SK-N-SH (cell line): ENCODE data around the gene GRID2IP. TPM values are rescaled to one million over a fixed set of nuclear protein-coding genes. Genes with fewer than 3 reads are reported as not detected.

Source experiments
- CTCF ChIA-PET: fragments of 300-600, 350-600 bp; formaldehyde crosslinking; extraction: SDS; loops from one replicate; lab custom pipeline; 2021; lab: Yijun Ruan, JAX
- POLR2A ChIA-PET: fragments of 350-600 bp; sonication (Branson Sonifier 250); formaldehyde crosslinking; extraction: SDS; loops from one replicate; lab custom pipeline; 2020; ENCODE audit warnings: antibody characterized with exemption, inconsistent platforms; lab: Yijun Ruan, JAX
- DNase-seq: peaks from one replicate; pipeline ENCODE4 v3.0.0; 2012
- H2AFZ ChIP-seq: fragments of 200-600 bp; sonication (generic); 2 replicates; pipeline ENCODE4 v1.8.1; 2016; ENCODE audit warnings: antibody characterized with exemption, mild to moderate bottlenecking, low read depth
- H3F3A ChIP-seq: fragments of 200-600 bp; sonication (generic); replicated peaks from 2 replicates; pipeline ENCODE3; 2016; ENCODE audit warnings: antibody characterized with exemption, mild to moderate bottlenecking; ENCODE audit not compliant: insufficient read depth
- H3K27ac ChIP-seq, 2 experiments: fragments of 200-500 bp in 1 of 2; fragments of 200-600 bp in 1 of 2; sonication (Bioruptor generic) in 1 of 2; sonication (generic), shearing (Covaris generic) in 1 of 2; 2 replicates each; pipeline versions ENCODE4 v1.5.1 to v1.6.1; 2014 to 2016; ENCODE audit warnings: low read depth in 2 of 2, inconsistent platforms in 1 of 2, low read length in 1 of 2, mild to moderate bottlenecking in 1 of 2, mixed read lengths in 1 of 2
- H3K27me3 ChIP-seq: fragments of 200-600 bp; sonication (generic), shearing (Covaris generic); 2 replicates; pipeline ENCODE4 v1.6.1; 2016; ENCODE audit warnings: mixed run types; ENCODE audit not compliant: insufficient read depth
- H3K36me3 ChIP-seq, 2 experiments: fragments of 200-500 bp in 1 of 2; fragments of 200-600 bp in 1 of 2; sonication (Bioruptor generic) in 1 of 2; sonication (generic) in 1 of 2; replicated peaks in 1 of 2; 2 replicates each; pipeline versions ENCODE3 to v1.5.1; 2014 to 2016; ENCODE audit warnings: low read length in 1 of 2, mild to moderate bottlenecking in 1 of 2; ENCODE audit not compliant: insufficient read depth in 2 of 2, control insufficient read depth in 1 of 2
- H3K4me1 ChIP-seq, 2 experiments: fragments of 200-500 bp in 1 of 2; fragments of 200-600 bp in 1 of 2; sonication (Bioruptor generic) in 1 of 2; sonication (generic), shearing (Covaris generic) in 1 of 2; 2 replicates each; pipeline versions ENCODE4 v1.5.1 to v1.6.1; 2014 to 2016; ENCODE audit warnings: low read depth in 1 of 2, low read length in 1 of 2, mixed run types in 1 of 2; ENCODE audit not compliant: insufficient read depth in 2 of 2, control insufficient read depth in 1 of 2
- H3K4me2 ChIP-seq: fragments of 200-600 bp; sonication (generic), shearing (Covaris generic); 2 replicates; pipeline ENCODE4 v1.6.1; 2017; ENCODE audit warnings: mixed run types
- H3K4me3 ChIP-seq, 2 experiments: fragments of 200-500 bp in 1 of 2; fragments of 200-600 bp in 1 of 2; sonication (Bioruptor generic) in 1 of 2; sonication (generic), shearing (Covaris generic) in 1 of 2; 2 replicates each; pipeline versions ENCODE4 v1.5.1 to v1.8.1; 2014 to 2016; ENCODE audit warnings: low read depth in 2 of 2, inconsistent platforms in 1 of 2, low read length in 1 of 2, mild to moderate bottlenecking in 1 of 2, mixed read lengths in 1 of 2, moderate library complexity in 1 of 2
- H3K79me2 ChIP-seq: fragments of 200-600 bp; sonication (generic); 2 replicates; pipeline ENCODE4 v1.8.1; 2017; ENCODE audit warnings: mild to moderate bottlenecking; ENCODE audit not compliant: insufficient read depth
- H3K9ac ChIP-seq: fragments of 200-600 bp; sonication (generic); 2 replicates; pipeline ENCODE4 v1.6.1; 2017; ENCODE audit warnings: mixed run types
- H3K9me2 ChIP-seq: fragments of 200-600 bp; sonication (generic); 2 replicates; pipeline ENCODE4 v1.6.1; 2017; ENCODE audit warnings: mixed run types
- H3K9me3 ChIP-seq: fragments of 200-600 bp; sonication (generic); 2 replicates; pipeline ENCODE4 v1.6.1; 2017; ENCODE audit warnings: mixed run types, mild to moderate bottlenecking, moderate library complexity
- H4K20me1 ChIP-seq: fragments of 200-600 bp; sonication (generic); 2 replicates; pipeline ENCODE4 v1.6.1; 2017; ENCODE audit warnings: mild to moderate bottlenecking, mixed run types; ENCODE audit not compliant: insufficient read depth
- CHD2 ChIP-seq: fragments of 150-350 bp; IDR thresholded peaks from 2 replicates; pipeline ENCODE4 v1.6.1; 2018; ENCODE audit warnings: low read length; ENCODE audit not compliant: partially characterized antibody
- GATA2 ChIP-seq: sonication (generic); formaldehyde crosslinking; IDR thresholded peaks from 2 replicates; pipeline ENCODE4 v1.5.0; 2020; ENCODE audit warnings: mild to moderate bottlenecking, missing genetic modification reagents
- NRF1 ChIP-seq: IDR thresholded peaks from 2 replicates; pipeline ENCODE4 v1.6.1; 2012; ENCODE audit warnings: low read depth, mild to moderate bottlenecking, low read length
- RAD21 ChIP-seq: IDR thresholded peaks from 2 replicates; pipeline ENCODE4 v1.6.1; 2012; ENCODE audit warnings: mild to moderate bottlenecking, low read length
- RXRA ChIP-seq: IDR thresholded peaks from 2 replicates; pipeline ENCODE4 v1.4.0; 2012; ENCODE audit warnings: low read depth, mild to moderate bottlenecking, borderline replicate concordance
- SMC3 ChIP-seq: IDR thresholded peaks from 2 replicates; pipeline ENCODE4 v1.6.1; 2012; ENCODE audit warnings: low read depth, low read length, improper control_type of control experiment
- TAF1 ChIP-seq: IDR thresholded peaks from 2 replicates; pipeline ENCODE4 v1.6.1; 2012; ENCODE audit warnings: low read depth, mild to moderate bottlenecking, low read length, moderate library complexity, borderline replicate concordance
- TCF12 ChIP-seq: IDR thresholded peaks from 2 replicates; pipeline ENCODE4 v1.4.0; 2012
- YY1 ChIP-seq: IDR thresholded peaks from 2 replicates; pipeline ENCODE4 v1.4.0; 2012; ENCODE audit warnings: low read depth, mild to moderate bottlenecking
- WGBS: methylation state at CpG from one replicate; pipeline ENCODE4 v1.1.6; 2017; ENCODE audit warnings: low lambda C conversion rate; 5-methylcytosine and 5-hydroxymethylcytosine counted together
- polyA plus RNA-seq, 3 experiments: library from polyadenylated mRNA; depleted of rRNA; stranded (reverse); fragments of >200 nt; gene quantifications; 2 replicates each; pipeline ENCODE4 v1.2.3, GENCODE V29; 2012
- TF ChIP-seq, protein P1 (sequence below): fragments of 200-600 bp; sonication (generic); IDR thresholded peaks from 2 replicates; pipeline ENCODE4 v1.6.1; 2017; ENCODE audit warnings: antibody characterized with exemption, mild to moderate bottlenecking, moderate library complexity
- TF ChIP-seq, protein P2 (sequence below): IDR thresholded peaks from 2 replicates; pipeline ENCODE4 v1.6.1; 2012; ENCODE audit warnings: mild to moderate bottlenecking, low read depth, low read length, moderate library complexity
- TF ChIP-seq, protein P3 (sequence below): IDR thresholded peaks from 2 replicates; pipeline ENCODE4; 2012
- TF ChIP-seq, protein P4 (sequence below): IDR thresholded peaks from 2 replicates; pipeline ENCODE4 v1.4.0; 2012; ENCODE audit warnings: low read depth, borderline replicate concordance
- TF ChIP-seq, protein P5 (sequence below): fragments of 150-350 bp; IDR thresholded peaks from 2 replicates; pipeline ENCODE4 v1.6.1; 2017; ENCODE audit warnings: antibody characterized with exemption, low read length, low read depth, borderline replicate concordance

The GRID2IP gene
- 0.03 and 0.06 TPM in 2 replicates for polyA plus RNA-seq (2012; rRNA removed)
- 0.03 and 0.04 TPM in 2 replicates for polyA plus RNA-seq (2012; cell fraction: cytosol; rRNA removed)
- 0.15 and 0.27 TPM in 2 replicates for polyA plus RNA-seq (2012; cell fraction: nucleus; rRNA removed)

DNA sequence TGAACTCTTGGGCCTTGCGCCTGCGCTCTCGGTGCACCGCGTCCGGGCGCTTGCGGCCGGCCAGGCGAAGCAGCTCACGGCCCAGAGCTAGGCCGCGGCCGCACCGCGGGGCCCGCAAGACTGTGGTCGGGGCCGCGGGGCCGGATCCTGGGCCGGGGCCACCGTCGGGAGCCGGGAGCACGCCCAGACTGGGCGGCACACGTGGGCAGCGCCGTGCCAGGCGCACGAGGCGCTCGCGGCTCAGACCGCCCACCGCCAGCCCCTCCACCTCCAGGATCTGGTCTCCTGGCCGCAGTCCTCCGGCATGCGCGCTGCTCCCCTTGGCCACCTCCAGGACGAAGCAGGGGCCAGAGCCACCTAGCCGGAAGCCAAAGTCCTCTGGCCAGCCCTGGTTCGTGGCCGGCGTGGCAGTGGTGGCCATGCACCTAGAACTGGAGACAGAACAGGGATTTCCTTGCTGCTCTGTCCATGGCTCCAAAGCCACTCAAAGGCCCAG, at the start of gene GRID2IP:
Gene GRID2IP (minus strand): TSS at position 446 of the 496 bp plus-strand sequence. CDS start 25 bp downstream, at position 421.
- Histone ChIP-seq H3F3A (no peaks in the 10 kb centered on the region), H3K27me3 (no peaks in the 10 kb centered on the region), H3K36me3 (no peaks in the 10 kb centered on the region), H3K9me3 (no peaks in the 10 kb centered on the region), H3K9ac (no peak within 1 kb of the TSS), H3K4me1 (no peaks in the 10 kb centered on the region), H3K9me2 (no peaks in the 10 kb centered on the region), H3K4me3 (no peak within 1 kb of the TSS), H3K79me2 (no peaks in the 10 kb centered on the region), H2AFZ (no peak within 1 kb of the TSS), H4K20me1 (no peaks in the 10 kb centered on the region), H3K27ac (no peak within 1 kb of the TSS), H3K4me2 (no peak within 1 kb of the TSS)
- CTCF ChIA-PET: no interaction called here
- no peak for DNase-seq
- 89% methylated on average over 31 of the region's 46 CpGs for WGBS
- TF ChIP-seq CHD2: no peak
- TF ChIP-seq, protein P1, sequence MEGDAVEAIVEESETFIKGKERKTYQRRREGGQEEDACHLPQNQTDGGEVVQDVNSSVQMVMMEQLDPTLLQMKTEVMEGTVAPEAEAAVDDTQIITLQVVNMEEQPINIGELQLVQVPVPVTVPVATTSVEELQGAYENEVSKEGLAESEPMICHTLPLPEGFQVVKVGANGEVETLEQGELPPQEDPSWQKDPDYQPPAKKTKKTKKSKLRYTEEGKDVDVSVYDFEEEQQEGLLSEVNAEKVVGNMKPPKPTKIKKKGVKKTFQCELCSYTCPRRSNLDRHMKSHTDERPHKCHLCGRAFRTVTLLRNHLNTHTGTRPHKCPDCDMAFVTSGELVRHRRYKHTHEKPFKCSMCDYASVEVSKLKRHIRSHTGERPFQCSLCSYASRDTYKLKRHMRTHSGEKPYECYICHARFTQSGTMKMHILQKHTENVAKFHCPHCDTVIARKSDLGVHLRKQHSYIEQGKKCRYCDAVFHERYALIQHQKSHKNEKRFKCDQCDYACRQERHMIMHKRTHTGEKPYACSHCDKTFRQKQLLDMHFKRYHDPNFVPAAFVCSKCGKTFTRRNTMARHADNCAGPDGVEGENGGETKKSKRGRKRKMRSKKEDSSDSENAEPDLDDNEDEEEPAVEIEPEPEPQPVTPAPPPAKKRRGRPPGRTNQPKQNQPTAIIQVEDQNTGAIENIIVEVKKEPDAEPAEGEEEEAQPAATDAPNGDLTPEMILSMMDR: no peak
- no peak for TF ChIP-seq RXRA
- TF ChIP-seq YY1: no peak
- no peak for TF ChIP-seq TCF12
- TF ChIP-seq GATA2: no peak
- TF ChIP-seq, protein P2, sequence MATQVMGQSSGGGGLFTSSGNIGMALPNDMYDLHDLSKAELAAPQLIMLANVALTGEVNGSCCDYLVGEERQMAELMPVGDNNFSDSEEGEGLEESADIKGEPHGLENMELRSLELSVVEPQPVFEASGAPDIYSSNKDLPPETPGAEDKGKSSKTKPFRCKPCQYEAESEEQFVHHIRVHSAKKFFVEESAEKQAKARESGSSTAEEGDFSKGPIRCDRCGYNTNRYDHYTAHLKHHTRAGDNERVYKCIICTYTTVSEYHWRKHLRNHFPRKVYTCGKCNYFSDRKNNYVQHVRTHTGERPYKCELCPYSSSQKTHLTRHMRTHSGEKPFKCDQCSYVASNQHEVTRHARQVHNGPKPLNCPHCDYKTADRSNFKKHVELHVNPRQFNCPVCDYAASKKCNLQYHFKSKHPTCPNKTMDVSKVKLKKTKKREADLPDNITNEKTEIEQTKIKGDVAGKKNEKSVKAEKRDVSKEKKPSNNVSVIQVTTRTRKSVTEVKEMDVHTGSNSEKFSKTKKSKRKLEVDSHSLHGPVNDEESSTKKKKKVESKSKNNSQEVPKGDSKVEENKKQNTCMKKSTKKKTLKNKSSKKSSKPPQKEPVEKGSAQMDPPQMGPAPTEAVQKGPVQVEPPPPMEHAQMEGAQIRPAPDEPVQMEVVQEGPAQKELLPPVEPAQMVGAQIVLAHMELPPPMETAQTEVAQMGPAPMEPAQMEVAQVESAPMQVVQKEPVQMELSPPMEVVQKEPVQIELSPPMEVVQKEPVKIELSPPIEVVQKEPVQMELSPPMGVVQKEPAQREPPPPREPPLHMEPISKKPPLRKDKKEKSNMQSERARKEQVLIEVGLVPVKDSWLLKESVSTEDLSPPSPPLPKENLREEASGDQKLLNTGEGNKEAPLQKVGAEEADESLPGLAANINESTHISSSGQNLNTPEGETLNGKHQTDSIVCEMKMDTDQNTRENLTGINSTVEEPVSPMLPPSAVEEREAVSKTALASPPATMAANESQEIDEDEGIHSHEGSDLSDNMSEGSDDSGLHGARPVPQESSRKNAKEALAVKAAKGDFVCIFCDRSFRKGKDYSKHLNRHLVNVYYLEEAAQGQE: no peak
- TF ChIP-seq NRF1: no peak
- POLR2A ChIA-PET: no interaction called here

DNA sequence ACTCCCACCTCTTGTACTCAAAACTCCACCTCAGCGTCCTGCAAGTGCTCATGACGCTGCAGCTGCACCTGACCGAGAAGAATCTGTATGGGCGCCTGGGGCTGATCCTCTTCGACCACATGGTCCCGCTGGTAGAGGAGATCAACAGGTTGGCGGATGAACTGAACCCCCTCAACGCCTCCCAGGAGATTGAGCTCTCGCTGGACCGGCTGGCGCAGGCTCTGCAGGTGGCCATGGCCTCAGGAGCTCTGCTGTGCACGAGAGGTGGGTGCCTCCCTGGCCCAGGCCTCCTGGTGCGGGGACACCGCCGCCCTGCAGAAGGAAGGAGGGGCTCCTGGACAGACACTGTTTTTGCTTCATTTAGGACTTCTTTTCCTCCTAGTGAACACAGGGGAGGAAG, 48.8 kb upstream of the GRID2IP start:
- H3F3A ChIP-seq: no peaks in the 10 kb centered on the region
- no peaks in the 10 kb centered on the region for H3K9me2 ChIP-seq
- H3K4me2 ChIP-seq: no peak overlapping the region
- no peak overlapping the region for H3K9ac ChIP-seq
- H3K9me3 ChIP-seq: no peaks in the 10 kb centered on the region
- H3K27me3 ChIP-seq: no peaks in the 10 kb centered on the region
- ChIA-PET POLR2A (no interaction called here), CTCF (interaction anchor here (0.6 to 1.4 kb wide), 3 partner anchors 16 to 60 kb away, joined by 3 to 4 read pairs (median 3); partner anchors contain the start of gene ZNF853)
- WGBS: 96% methylated on average over 14 of the region's 15 CpGs
- DNase-seq: peak; percentile 19
- no peak overlapping the region for H3K4me3 ChIP-seq
- peaks cover 43 to 45% of the 10 kb centered on the region in 2 experiments for H3K36me3 ChIP-seq
- no peaks in the 10 kb centered on the region for H3K79me2 ChIP-seq
- H3K4me1 ChIP-seq: no peaks in the 10 kb centered on the region
- no peak overlapping the region for H3K27ac ChIP-seq
- no peaks in the 10 kb centered on the region; the same call in 1 of the 2 replicates for H4K20me1 ChIP-seq
- H2AFZ ChIP-seq: no peak overlapping the region
- no peak for TF ChIP-seq RAD21
- TF ChIP-seq, protein P2: no peak
- TF ChIP-seq, protein P3, sequence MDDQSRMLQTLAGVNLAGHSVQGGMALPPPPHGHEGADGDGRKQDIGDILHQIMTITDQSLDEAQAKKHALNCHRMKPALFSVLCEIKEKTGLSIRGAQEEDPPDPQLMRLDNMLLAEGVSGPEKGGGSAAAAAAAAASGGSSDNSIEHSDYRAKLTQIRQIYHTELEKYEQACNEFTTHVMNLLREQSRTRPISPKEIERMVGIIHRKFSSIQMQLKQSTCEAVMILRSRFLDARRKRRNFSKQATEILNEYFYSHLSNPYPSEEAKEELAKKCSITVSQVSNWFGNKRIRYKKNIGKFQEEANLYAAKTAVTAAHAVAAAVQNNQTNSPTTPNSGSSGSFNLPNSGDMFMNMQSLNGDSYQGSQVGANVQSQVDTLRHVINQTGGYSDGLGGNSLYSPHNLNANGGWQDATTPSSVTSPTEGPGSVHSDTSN: no peak
- TF ChIP-seq, protein P4, sequence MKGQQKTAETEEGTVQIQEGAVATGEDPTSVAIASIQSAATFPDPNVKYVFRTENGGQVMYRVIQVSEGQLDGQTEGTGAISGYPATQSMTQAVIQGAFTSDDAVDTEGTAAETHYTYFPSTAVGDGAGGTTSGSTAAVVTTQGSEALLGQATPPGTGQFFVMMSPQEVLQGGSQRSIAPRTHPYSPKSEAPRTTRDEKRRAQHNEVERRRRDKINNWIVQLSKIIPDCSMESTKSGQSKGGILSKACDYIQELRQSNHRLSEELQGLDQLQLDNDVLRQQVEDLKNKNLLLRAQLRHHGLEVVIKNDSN: no peak
- TF ChIP-seq, protein P5, sequence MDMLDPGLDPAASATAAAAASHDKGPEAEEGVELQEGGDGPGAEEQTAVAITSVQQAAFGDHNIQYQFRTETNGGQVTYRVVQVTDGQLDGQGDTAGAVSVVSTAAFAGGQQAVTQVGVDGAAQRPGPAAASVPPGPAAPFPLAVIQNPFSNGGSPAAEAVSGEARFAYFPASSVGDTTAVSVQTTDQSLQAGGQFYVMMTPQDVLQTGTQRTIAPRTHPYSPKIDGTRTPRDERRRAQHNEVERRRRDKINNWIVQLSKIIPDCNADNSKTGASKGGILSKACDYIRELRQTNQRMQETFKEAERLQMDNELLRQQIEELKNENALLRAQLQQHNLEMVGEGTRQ: no peak
- TF ChIP-seq NRF1: no peak
- no peak for TF ChIP-seq TAF1
- no peak for TF ChIP-seq SMC3
- TF ChIP-seq YY1: no peak
